Neural crest cell (in vitro differentiated cells): ENCODE results near the gene CUL5. TPM values are rescaled to one million over a fixed set of nuclear protein-coding genes. Genes with fewer than 3 reads are reported as not detected.

Experiments
- DNase-seq: peaks from one replicate; pipeline ENCODE4 v3.0.0; 2021; ENCODE audit warnings: low read depth, mixed read lengths, low spot score
- H3K27ac Mint-ChIP-seq: one replicate; pipeline ENCODE4 v1.8.0; 2021; ENCODE audit warnings: mild to moderate bottlenecking, mixed read lengths; ENCODE audit not compliant: unreplicated experiment
- H3K27me3 Mint-ChIP-seq: 2 replicates; pipeline ENCODE4 v1.8.0; 2021; ENCODE audit warnings: low read depth, mild to moderate bottlenecking, mixed read lengths
- H3K36me3 Mint-ChIP-seq: 2 replicates; pipeline ENCODE4 v1.8.0; 2021; ENCODE audit warnings: low read depth, mild to moderate bottlenecking, mixed read lengths
- H3K4me1 Mint-ChIP-seq: 2 replicates; pipeline ENCODE4 v1.8.0; 2021; ENCODE audit warnings: mixed read lengths
- H3K4me3 Mint-ChIP-seq: one replicate; pipeline ENCODE4 v1.8.0; 2021; ENCODE audit warnings: mild to moderate bottlenecking, mixed read lengths
- H3K9me3 Mint-ChIP-seq: 2 replicates; pipeline ENCODE4 v1.8.0; 2021; ENCODE audit warnings: mixed read lengths
- total RNA-seq: library from RNA; stranded (reverse); gene quantifications from 2 replicates; pipeline ENCODE4 v1.2.1, GENCODE V29; 2021
- TF ChIP-seq, protein P1 (sequence below): fragments of 200-600 bp; sonication (generic); conservative IDR thresholded peaks from 2 replicates; pipeline ENCODE4 v1.5.0; 2021; ENCODE audit warnings: antibody characterized with exemption, mild to moderate bottlenecking

CUL5 gene
- total RNA-seq, 1 donor from 2014 or later, result 46.3 TPM

GRCh38 chr11:108093128-108093904 lies 84.6 kb downstream of the CUL5 start:
- H3K27me3 Mint-ChIP-seq, result no peaks in the 10 kb centered on the region
- no peaks in the 10 kb centered on the region for H3K9me3 Mint-ChIP-seq
- TF ChIP-seq, protein P1, sequence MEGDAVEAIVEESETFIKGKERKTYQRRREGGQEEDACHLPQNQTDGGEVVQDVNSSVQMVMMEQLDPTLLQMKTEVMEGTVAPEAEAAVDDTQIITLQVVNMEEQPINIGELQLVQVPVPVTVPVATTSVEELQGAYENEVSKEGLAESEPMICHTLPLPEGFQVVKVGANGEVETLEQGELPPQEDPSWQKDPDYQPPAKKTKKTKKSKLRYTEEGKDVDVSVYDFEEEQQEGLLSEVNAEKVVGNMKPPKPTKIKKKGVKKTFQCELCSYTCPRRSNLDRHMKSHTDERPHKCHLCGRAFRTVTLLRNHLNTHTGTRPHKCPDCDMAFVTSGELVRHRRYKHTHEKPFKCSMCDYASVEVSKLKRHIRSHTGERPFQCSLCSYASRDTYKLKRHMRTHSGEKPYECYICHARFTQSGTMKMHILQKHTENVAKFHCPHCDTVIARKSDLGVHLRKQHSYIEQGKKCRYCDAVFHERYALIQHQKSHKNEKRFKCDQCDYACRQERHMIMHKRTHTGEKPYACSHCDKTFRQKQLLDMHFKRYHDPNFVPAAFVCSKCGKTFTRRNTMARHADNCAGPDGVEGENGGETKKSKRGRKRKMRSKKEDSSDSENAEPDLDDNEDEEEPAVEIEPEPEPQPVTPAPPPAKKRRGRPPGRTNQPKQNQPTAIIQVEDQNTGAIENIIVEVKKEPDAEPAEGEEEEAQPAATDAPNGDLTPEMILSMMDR, result no peak
- H3K27ac Mint-ChIP-seq, result no peak overlapping the region
- DNase-seq, result no peak
- no peak overlapping the region for H3K4me3 Mint-ChIP-seq
- H3K4me1 Mint-ChIP-seq, result no peaks in the 10 kb centered on the region
- H3K36me3 Mint-ChIP-seq, result peaks cover 7% of the 10 kb centered on the region

DNA sequence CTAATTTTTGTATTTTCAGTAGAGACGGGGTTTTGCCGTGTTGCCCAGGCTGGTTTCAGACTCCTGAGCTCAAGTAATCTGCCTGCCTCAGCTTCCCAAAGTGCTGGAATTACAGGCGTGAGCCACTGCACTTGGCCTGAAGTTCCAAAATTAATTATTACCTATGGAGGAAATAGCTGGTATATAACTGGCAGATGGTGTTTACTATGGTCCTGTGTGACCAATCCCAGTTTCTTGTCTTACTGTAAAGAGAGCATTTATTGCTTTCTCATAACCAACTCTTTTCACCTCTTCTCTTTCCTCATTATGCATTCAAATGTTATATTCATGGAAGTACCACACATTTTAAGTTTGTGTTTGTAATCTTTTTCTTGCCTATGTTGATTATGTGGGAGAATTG lies 88.5 kb downstream of the CUL5 start:
- no peak overlapping the region for H3K4me3 Mint-ChIP-seq

DNA sequence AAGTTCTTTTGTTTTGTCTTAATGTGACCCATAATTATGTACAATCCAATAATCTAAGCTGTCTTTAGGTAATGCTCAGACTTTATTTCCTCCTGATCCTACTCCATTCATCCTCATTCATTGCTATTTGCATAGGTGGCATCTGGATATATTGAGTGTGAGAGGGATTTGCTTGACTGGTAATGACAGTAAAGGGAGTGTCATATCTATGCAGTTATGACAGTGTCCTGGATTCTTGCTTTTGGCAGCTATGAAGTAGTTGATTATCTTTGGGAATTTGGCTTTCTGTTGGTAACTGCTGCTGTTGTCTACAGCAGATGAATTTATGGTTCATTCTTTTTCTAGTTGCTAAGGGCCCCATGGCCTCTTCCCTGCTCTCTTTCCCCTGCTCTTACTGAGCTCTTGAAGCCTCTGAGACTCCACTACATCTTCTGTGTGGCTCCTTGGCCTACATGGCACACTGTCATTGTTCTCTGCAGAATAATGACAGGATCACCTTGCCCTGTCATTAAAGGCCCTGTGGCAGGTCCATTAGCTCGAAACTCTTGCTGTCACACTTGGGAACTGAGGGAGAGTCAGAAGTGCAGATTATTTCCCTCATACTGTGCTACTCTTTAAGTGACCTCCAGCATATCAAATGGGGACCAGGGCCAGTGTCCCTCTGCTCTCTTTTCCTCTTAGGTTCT lies 92.5 kb downstream of the CUL5 start:
- Mint-ChIP-seq H3K9me3 (no peaks in the 10 kb centered on the region), H3K27me3 (no peaks in the 10 kb centered on the region), H3K27ac (no peak overlapping the region), H3K4me3 (no peak overlapping the region), H3K4me1 (no peaks in the 10 kb centered on the region), H3K36me3 (peaks cover 2% of the 10 kb centered on the region)
- TF ChIP-seq, protein P1, result no peak
- DNase-seq, result no peak

More for the DNA sequence above, 88.5 kb downstream of the CUL5 start:
- Mint-ChIP-seq H3K27me3 (no peaks in the 10 kb centered on the region), H3K4me1 (no peaks in the 10 kb centered on the region), H3K27ac (no peak overlapping the region), H3K36me3 (peaks cover 7% of the 10 kb centered on the region), H3K9me3 (no peaks in the 10 kb centered on the region)
- DNase-seq, result no peak
- TF ChIP-seq, protein P1, result no peak

GRCh38 chr11:108111126-108111525 lies 102.4 kb downstream of the CUL5 start:
- H3K9me3 Mint-ChIP-seq, result no peaks in the 10 kb centered on the region
- peaks cover 9% of the 10 kb centered on the region for H3K36me3 Mint-ChIP-seq
- TF ChIP-seq, protein P1, result no peak
- H3K27ac Mint-ChIP-seq, result no peak overlapping the region
- no peak overlapping the region for H3K4me3 Mint-ChIP-seq
- no peak for DNase-seq
- H3K4me1 Mint-ChIP-seq, result peaks cover 17% of the 10 kb centered on the region
- no peaks in the 10 kb centered on the region for H3K27me3 Mint-ChIP-seq

- Mint-ChIP-seq H3K4me1 (peaks cover 17% of the 10 kb centered on the region), H3K36me3 (peaks cover 9% of the 10 kb centered on the region), H3K9me3 (no peaks in the 10 kb centered on the region), H3K27ac (no peak overlapping the region), H3K4me3 (no peak overlapping the region), H3K27me3 (no peaks in the 10 kb centered on the region)
- TF ChIP-seq, protein P1, result no peak
- no peak for DNase-seq
Measured at GRCh38 chr11:108112057-108112456, 103.4 kb downstream of the CUL5 start.
